Right lobe of liver (tissue), 4 donors: ENCODE data around the gene ZFAND6.

Experiments
- POLR2A ChIP-seq: fragments of 450-650 bp; IDR thresholded peaks from one replicate; pipeline ENCODE4 v1.6.1; 2017; ENCODE audit warnings: antibody characterized with exemption, mild to moderate bottlenecking
- TF ChIP-seq, protein P1 (sequence below), 4 donors: fragments of 200-600 bp in 3 of 4; fragments of 450-650 bp in 1 of 4; IDR thresholded peaks; one replicate each; pipeline versions ENCODE4 v1.5.1 to v1.8.0; 2016 to 2022; ENCODE audit warnings: antibody characterized with exemption in 4 of 4, mild to moderate bottlenecking in 2 of 4
- donor health status: DM: no; HTN: no; CAD: no.
- donor health status: DM: no; HTN: no; CAD: no.
- donor health status: DM: no; HTN: yes; CAD: no.

GRCh38 chr15:80174017-80174746 is 114.7 kb downstream of the ZFAND6 start:
- TF ChIP-seq POLR2A, result no peak
- TF ChIP-seq, protein P1, sequence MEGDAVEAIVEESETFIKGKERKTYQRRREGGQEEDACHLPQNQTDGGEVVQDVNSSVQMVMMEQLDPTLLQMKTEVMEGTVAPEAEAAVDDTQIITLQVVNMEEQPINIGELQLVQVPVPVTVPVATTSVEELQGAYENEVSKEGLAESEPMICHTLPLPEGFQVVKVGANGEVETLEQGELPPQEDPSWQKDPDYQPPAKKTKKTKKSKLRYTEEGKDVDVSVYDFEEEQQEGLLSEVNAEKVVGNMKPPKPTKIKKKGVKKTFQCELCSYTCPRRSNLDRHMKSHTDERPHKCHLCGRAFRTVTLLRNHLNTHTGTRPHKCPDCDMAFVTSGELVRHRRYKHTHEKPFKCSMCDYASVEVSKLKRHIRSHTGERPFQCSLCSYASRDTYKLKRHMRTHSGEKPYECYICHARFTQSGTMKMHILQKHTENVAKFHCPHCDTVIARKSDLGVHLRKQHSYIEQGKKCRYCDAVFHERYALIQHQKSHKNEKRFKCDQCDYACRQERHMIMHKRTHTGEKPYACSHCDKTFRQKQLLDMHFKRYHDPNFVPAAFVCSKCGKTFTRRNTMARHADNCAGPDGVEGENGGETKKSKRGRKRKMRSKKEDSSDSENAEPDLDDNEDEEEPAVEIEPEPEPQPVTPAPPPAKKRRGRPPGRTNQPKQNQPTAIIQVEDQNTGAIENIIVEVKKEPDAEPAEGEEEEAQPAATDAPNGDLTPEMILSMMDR (IDR thresholded peaks at IDR 0.05), result no peak
